Spleen (tissue), 7 donors: ENCODE data around the gene LRMDA.

ENCODE experiments used
- CTCF ChIP-seq, 11 experiments: fragments of 200-600 bp in 7 of 11; fragments of 450-650 bp in 4 of 11; sonication (generic) in 4 of 11; IDR thresholded peaks in 8 of 11; conservative IDR thresholded peaks in 3 of 11; 1 replicate in 7 of 11; 2 replicates in 4 of 11; pipeline versions ENCODE4 v1.4.0 to v1.8.0; 2016 to 2021; ENCODE audit warnings: antibody characterized with exemption in 11 of 11, inconsistent platforms in 4 of 11, mild to moderate bottlenecking in 1 of 11
- POLR2A ChIP-seq, 3 donors: fragments of 450-650 bp; IDR thresholded peaks; one replicate each; pipeline ENCODE4 v1.5.1; 2017; ENCODE audit warnings: antibody characterized with exemption in 3 of 3, mild to moderate bottlenecking in 1 of 3
- POLR2AphosphoS5 ChIP-seq, 3 donors: sonication (generic); formaldehyde crosslinking; IDR thresholded peaks; one replicate each; pipeline ENCODE4 v1.5.1; 2017; ENCODE audit warnings: antibody characterized with exemption in 3 of 3
- donor health status: DM: no; HTN: no; CAD: no; lungs with moderate emphysema.
- donor health status: DM: no; HTN: no; CAD: no.
- donor health status: DM: no; HTN: no; CAD: no.

DNA sequence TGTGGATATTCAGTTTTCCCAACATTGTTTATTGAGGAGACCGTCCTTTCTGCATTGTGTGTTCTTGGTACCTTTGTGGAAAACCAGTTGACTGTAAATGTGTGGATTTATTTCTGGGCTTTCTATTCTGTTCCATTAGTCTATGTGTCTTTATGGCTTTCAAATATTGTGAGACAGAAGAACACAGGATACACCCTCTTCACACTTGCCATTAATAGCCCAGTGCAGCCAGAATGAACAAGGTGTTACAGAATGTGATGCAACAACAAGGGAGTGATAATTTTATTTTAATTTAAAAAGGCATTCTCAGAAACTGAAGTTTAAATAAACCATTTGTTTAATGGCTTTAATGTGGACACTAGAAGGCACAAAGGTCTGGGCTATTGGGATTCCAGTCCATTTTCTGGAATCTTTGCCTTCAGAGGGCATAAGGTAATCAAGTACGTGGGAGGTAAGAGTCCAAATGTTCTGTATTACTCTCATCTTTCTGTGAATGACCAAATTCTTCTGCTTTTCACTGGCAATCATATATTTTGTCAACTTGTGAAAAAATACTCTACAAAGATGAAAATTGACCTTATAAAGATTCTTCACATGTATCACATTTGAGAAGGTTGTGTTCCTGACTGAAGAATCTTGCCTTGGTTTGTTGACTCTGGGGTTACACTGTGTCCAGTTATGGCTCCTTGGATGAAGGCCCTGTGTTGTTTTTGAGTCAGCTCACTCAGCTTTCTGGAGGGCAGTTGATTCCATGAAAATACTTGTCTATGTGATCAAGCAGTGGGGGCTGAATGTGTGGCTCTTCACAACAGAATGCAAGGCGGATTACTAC lies 962.7 kb downstream of the LRMDA start:
- TF ChIP-seq CTCF (IDR thresholded peaks at IDR 0.05 in 8 of 11, conservative IDR thresholded peaks at IDR 0.05 in 3 of 11) (no peak), POLR2AphosphoS5 (IDR thresholded peaks at IDR 0.05) (no peak), POLR2A (IDR thresholded peaks at IDR 0.05) (no peak)
